GM10266 (cell line): ENCODE results near the gene RPS6KC1.
A peak's percentile ranks its signal among the peaks of the same experiment; 100 is the strongest.
"Not testable (repeated sequence)": the region's sequence is repeated elsewhere in the genome, so short reads cannot be mapped to it uniquely, and the experiment has no call there.

ENCODE experiments used
- DNase-seq: peaks from one replicate; pipeline ENCODE4 v3.0.0; 2012; ENCODE audit errors: extremely low spot score
- TF ChIP-seq, protein P1 (sequence below): IDR thresholded peaks from 2 replicates; pipeline ENCODE4 v1.5.1; 2012; ENCODE audit warnings: mild to moderate bottlenecking, low read depth; ENCODE audit not compliant: control insufficient read depth, insufficient read depth; ENCODE audit errors: missing control alignments

The RPS6KC1 gene

DNA sequence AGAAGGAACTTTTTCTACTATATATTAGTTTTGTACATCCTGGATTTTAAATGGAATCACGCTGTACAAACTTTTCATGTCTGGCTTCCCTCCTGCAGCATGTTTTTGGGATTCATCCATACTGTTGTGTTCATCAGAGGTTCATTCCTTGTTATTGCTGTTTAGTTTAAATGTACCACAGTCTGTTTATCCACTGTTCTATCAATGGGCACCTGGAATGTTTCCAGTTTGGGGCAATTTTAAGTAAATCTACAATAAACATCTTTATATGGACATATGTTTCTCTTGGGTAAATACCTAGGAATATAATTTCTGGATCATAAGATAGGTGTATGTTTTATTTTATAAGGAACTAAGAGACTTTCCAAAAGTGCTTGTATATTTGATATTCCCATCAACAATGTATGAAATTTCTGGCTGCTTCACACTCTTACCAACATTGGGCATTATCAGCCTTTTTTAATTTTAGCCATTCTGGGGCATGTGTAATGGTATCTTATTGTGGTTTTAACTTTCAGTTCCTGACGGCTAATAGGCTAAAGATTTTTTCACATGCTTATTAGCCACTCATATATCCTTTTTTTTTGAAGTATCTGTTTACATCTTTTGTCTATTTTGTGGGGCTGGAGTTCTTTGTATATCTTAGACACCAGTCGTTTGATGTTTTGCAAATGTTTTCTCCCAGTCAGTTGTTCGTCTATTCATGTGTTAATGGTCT is 48.8 kb downstream of the RPS6KC1 start:
- TF ChIP-seq, protein P1, sequence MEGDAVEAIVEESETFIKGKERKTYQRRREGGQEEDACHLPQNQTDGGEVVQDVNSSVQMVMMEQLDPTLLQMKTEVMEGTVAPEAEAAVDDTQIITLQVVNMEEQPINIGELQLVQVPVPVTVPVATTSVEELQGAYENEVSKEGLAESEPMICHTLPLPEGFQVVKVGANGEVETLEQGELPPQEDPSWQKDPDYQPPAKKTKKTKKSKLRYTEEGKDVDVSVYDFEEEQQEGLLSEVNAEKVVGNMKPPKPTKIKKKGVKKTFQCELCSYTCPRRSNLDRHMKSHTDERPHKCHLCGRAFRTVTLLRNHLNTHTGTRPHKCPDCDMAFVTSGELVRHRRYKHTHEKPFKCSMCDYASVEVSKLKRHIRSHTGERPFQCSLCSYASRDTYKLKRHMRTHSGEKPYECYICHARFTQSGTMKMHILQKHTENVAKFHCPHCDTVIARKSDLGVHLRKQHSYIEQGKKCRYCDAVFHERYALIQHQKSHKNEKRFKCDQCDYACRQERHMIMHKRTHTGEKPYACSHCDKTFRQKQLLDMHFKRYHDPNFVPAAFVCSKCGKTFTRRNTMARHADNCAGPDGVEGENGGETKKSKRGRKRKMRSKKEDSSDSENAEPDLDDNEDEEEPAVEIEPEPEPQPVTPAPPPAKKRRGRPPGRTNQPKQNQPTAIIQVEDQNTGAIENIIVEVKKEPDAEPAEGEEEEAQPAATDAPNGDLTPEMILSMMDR = no peak
- DNase-seq = no peak

DNA sequence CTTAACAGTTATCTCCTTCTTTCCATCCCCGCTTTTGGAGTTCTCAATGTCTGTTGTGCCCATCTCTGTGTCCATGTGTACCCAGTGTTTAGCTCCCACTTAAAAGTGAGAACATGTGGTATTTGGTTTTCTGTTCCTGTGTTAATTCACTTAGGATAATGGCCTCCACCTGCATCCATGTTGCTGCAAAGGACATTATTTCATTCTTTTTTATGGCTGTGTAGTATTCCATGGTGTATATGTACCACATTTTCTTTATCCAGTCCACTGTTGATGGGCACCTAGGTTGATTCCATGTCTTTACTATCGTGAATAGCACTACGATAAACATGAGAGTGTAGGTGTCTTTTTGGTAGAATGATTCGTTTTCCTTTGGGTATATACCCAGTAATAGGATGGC is 49.5 kb downstream of the RPS6KC1 start:
- not testable (repeated sequence) for DNase-seq

DNA sequence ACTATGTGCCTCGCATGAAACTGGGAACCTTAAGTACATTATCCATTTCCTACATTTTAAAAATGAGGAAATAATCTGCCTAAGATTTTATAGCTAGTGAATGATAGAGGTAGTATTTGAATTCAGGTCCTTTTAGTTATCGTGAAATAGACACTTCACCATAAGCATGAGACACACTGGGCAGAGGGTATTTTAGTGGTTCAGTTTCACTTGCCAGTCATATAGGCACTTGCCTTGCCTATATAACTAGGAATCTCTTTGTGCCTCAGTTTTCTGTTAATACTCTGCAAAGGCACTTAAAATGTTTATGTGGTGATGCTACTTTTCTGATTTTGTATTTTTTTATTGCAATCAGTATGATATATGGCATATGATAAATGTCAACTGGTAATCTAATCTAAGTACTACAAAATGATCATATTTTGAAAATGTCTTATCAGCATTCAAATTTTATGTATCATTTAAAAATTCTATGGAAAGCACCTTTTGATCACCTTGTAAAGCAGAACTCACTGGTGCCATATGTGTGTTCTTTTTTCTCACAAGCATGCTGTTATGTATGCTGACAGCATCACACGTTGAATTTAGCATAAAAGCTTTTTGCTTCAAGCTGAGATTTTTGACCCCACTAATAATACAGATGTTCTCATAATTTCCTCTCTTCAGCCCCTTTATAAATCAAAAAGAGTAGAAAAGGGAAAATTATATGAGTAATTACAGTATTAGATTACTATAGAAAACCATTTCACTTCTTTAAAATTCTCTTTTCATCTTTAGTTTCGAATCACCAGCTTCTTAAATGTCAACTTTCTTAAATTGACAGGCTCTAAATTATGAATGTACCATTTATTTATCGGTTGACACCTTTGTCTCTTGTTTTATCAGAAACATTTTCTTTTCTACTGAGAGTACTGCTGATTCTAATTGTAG is 52.6 kb downstream of the RPS6KC1 start:
- peak; percentile 8 for DNase-seq
- TF ChIP-seq, protein P1 = no peak

DNA sequence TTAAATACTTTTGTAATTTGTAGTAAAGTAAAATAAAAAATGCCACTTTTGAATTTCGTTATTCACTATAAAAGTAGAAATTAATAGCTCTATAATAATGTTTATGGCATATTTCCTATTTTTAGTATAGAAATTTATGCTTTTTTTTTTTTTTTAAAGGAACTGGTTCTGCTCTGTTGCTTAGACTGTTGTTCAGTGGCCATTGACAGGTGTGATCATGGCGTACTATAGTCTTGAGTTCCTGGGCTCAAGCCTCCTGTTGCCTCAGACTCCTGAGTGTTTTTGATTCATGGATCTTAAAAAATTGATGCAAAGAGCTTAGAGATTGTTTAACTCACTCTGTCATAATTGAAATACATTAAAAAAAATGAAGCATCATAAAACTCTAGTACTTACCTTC is 53.6 kb downstream of the RPS6KC1 start:
- no peak for DNase-seq
- TF ChIP-seq, protein P1 = no peak

DNA sequence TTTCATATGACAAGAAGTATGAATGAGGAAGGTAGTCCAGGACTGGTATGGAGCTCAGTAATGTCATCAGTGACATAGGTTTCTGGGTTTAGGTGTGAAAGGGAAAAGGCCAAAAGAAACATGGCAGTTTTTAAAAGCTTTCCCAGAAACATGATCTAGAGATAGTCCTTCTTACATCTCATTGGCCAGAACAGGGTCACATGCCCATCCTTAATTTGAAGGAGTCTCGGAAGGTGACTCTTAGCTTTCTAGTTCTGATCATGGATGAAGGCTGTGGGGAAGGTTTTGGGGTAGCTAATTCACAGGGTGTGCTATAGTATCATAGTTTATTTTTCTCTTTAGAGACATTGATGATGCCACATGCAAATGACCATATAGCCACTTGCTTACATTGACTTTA is 55.3 kb downstream of the RPS6KC1 start:
- TF ChIP-seq, protein P1 = no peak

DNA sequence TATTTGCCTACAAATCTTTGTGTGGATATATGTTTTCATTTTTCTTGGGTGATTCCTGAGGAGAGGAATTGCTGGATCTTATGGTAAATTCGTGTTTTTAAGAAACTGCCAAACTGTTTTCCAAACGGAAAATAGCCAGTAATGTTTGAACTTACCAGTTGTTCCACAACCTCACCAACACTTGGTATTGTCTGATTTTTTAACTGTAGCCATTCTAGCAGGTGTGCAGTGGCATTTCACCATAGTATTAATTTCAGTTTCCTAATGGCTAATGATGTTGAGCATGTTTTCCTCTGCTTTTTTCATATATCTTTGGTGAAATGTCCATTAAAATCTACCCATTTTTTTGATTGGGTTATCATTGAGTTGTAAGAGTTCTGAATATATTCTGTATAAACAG is 56.6 kb downstream of the RPS6KC1 start:
- no peak for DNase-seq
- TF ChIP-seq, protein P1 = no peak

More for the DNA sequence above, 55.3 kb downstream of the RPS6KC1 start:
- DNase-seq = no peak

DNA sequence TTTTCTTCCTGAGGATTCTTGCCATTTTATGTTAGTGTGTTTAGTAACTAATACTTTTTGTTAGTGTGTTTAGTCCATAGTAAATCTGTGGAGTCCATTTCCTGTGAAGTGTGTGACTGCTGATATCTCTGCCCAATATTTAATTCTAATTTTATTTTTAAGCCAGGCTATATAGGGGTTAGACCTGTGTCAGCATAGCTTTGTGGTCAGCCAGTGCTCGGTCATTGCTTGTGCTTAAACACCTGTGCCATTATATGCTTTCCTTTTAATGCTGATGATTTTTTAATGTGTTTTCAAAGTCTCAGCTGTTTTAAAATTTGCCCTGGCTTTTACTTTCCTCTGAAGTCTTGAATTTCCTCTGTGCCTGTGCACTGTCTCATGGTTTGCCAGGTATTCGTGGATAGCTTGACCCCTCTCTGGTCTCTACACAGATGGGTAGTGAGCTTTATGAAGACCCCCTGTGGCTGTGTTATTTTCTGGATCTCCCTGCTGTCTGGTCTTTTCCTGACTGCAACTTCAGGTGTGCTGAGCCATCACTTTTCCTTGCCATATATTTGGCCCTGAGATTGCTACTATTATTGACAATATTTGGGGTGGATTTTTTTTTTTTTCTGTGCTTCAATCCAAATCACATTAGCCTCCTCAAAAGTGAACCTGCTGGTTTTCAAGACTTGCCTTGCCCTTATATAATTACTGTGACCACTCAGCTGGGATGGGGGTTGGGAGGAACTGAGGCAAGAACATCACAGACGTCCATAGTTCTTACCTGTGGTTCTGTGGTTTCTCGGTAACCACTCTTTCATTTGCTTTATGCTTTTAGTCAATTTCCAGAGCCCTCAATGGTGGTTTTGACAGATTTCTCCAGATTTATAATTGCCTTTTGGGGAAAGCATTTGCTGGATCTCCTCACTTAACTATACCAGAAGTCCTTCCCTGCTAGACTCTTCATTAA is 59.6 kb downstream of the RPS6KC1 start:
- TF ChIP-seq, protein P1 = no peak
- DNase-seq = no peak
